Muscle of back (tissue), 11 donors: ENCODE measurements around the gene UBE2Q2. TPM values are rescaled to one million over a fixed set of nuclear protein-coding genes. Genes with fewer than 3 reads are reported as not detected.
"Not testable (repeated sequence)": the region's sequence is repeated elsewhere in the genome, so short reads cannot be mapped to it uniquely, and the experiment has no call there.

ENCODE experiments used
- DNase-seq, 3 donors: peaks; one replicate each; pipeline versions ENCODE4 v3.0.0 to v3.0.0-alpha.2; 2013
- polyA plus RNA-seq, 10 donors: library from polyadenylated mRNA; unstranded; fragments of 120-200 nt; gene quantifications; one replicate each; pipeline ENCODE4 v1.2.1, GENCODE V29; 2013; ENCODE audit not compliant: insufficient read length in 10 of 10

Gene UBE2Q2
- polyA plus RNA-seq, 10 donors: 44.0 to 64.5 (median 56.1) TPM

- no peak for DNase-seq
Measured at GRCh38 chr15:75864213-75865059, 21.2 kb downstream of the UBE2Q2 start.

GRCh38 chr15:75866045-75866444 is 22.8 kb downstream of the UBE2Q2 start:
- not testable (repeated sequence) for DNase-seq

GRCh38 chr15:75866916-75867315 is 23.7 kb downstream of the UBE2Q2 start:
- no peak for DNase-seq

- DNase-seq: no peak
Measured at GRCh38 chr15:75867449-75867848, 24.2 kb downstream of the UBE2Q2 start.

- DNase-seq: no peak
Measured at GRCh38 chr15:75868019-75868418, 24.8 kb downstream of the UBE2Q2 start.

GRCh38 chr15:75869446-75869845 is 26.2 kb downstream of the UBE2Q2 start:
- no peak for DNase-seq

GRCh38 chr15:75871589-75871988 is 28.3 kb downstream of the UBE2Q2 start:
- not testable (repeated sequence) for DNase-seq

- DNase-seq: no peak
Measured at GRCh38 chr15:75872403-75872990, 29.2 kb downstream of the UBE2Q2 start.

- peak in 1 of 3 donors; percentile 15 for DNase-seq
Measured at GRCh38 chr15:75884041-75884440, 40.8 kb downstream of the UBE2Q2 start.

- DNase-seq: no peak
Measured at GRCh38 chr15:75887178-75887577, 43.9 kb downstream of the UBE2Q2 start.

GRCh38 chr15:75891895-75892294 is 48.6 kb downstream of the UBE2Q2 start:
- peak in 1 of 3 donors; percentile 70 for DNase-seq

- no peak for DNase-seq
Measured at GRCh38 chr15:75895731-75896130, 52.5 kb downstream of the UBE2Q2 start.

GRCh38 chr15:75900577-75900976 is 57.3 kb downstream of the UBE2Q2 start:
- no peak for DNase-seq

GRCh38 chr15:75902129-75902557 is 58.9 kb downstream of the UBE2Q2 start:
- DNase-seq: peak; percentile 27 to 41 (median 34)

GRCh38 chr15:75903331-75904239 is 60.3 kb downstream of the UBE2Q2 start, which contains the start of gene FBXO22:
Gene FBXO22 (plus strand): TSS chr15:75903878. CDS start chr15:75903964, 86 bp downstream.
- DNase-seq: peak; percentile 89 to 96 (median 92)

- no peak for DNase-seq
Measured at GRCh38 chr15:75905231-75905630, 62.0 kb downstream of the UBE2Q2 start.

- not testable (repeated sequence) for DNase-seq
Measured at GRCh38 chr15:75910355-75910754, 67.1 kb downstream of the UBE2Q2 start.

- DNase-seq: no peak
Measured at GRCh38 chr15:75916978-75917377, 73.7 kb downstream of the UBE2Q2 start.

- DNase-seq: no peak
Measured at GRCh38 chr15:75918135-75918534, 74.9 kb downstream of the UBE2Q2 start.

- DNase-seq: no peak
Measured at GRCh38 chr15:75920079-75920478, 76.8 kb downstream of the UBE2Q2 start.

- DNase-seq: peak; percentile 28 to 45 (median 37)
Measured at GRCh38 chr15:75921732-75922703, 78.8 kb downstream of the UBE2Q2 start.
